H1 (cell line): ENCODE measurements around the gene S100A6. TPM values are rescaled to one million over a fixed set of nuclear protein-coding genes. Genes with fewer than 3 reads are reported as not detected.

Experiments
- CEBPB ChIP-seq: IDR thresholded peaks from 2 replicates; pipeline ENCODE4 v1.6.1; 2012; ENCODE audit warnings: low read depth, low read length
- polyA plus RNA-seq, 7 experiments: library from polyadenylated mRNA; depleted of rRNA in 3 of 7; stranded (reverse) in 5 of 7; unstranded in 2 of 7; fragments of >200 nt in 5 of 7; fragments of 200-250 nt in 2 of 7; gene quantifications; 1 replicate in 5 of 7; 2 replicates in 1 of 7; 4 replicates in 1 of 7; pipeline versions ENCODE4 v1.2.1 to v1.2.3, GENCODE V29; 2011 to 2013; ENCODE audit warnings: missing spikeins in 2 of 7, mixed read lengths in 2 of 7
- total RNA-seq: library from RNA; stranded (reverse); fragmentation: NEBNext Ultra II Directional; extraction: Animal tissue kit (Norgen Biotek cat#: 25700); gene quantifications from 2 replicates; pipeline ENCODE4 v1.2.1, GENCODE V29; 2021

S100A6 gene
- total and polyA plus RNA-seq, 2 of the 8 experiments (the other 6 are each of a cell fraction or from before 2014, with no cell fraction given): 11.1 to 63.0 TPM

DNA sequence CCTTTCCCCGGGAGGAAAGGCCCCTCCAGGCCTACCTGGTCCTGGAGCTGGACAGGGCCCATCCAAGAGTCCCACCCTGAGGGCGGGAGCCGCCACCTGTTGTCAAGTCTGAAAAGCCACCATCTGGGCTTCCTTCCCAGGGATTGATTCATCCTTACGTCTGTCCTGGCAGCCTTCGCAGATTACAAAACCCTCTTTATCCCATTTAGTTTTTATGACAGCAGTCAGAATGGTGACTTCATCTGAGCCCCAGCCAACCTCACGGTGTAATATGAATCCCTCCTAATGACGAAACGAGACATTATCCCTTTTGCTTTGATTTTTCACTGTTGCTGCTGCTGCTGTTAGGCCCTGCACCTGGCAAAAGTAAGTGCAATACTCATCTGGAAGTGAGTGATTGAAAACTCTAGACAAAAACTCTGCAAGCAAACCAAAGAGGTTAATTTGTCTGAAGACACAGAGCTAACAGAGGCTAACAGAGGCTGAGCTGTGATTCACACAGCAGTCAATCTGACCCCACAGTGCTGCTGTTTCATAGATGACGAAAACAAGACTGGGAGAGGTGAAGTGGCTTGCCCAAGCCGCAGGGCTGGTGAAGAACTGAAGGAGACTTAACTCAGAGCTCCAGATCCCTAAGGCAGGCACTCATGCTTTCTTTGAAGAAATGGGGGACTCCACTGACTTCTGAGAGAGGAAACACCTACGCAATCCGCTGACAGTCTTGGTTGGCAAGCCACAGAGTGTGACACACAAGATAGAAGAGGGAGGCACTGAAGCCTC, 45.3 kb downstream of the S100A6 start (continued):
- no peak for TF ChIP-seq CEBPB
